Activated CD8-positive, alpha-beta T cell treated with anti-CD3 and anti-CD28 coated beads for 36 hours (primary cell): ENCODE results near the gene OGFOD2. TPM values are rescaled to one million over a fixed set of nuclear protein-coding genes. Genes with fewer than 3 reads are reported as not detected.

Experiments
- ATAC-seq: fragments of 200-7000 bp; cut with Tn5 transposase; one replicate; pipeline ENCODE4 v1.10.0; 2021; ENCODE audit warnings: mild to moderate bottlenecking, moderate library complexity
- CTCF ChIA-PET: fragments of 350-600 bp; sonication (Branson Sonifier 250); formaldehyde crosslinking; loops from one replicate; lab custom pipeline; 2021; ENCODE audit warnings: antibody characterized with exemption; lab: Charles Lee
- POLR2A ChIA-PET: fragments of 350-600 bp; sonication (Branson Sonifier 250); formaldehyde crosslinking; loops from one replicate; lab custom pipeline; 2021; ENCODE audit warnings: antibody characterized with exemption; lab: Charles Lee
- DNase-seq: peaks from one replicate; pipeline ENCODE4 v3.0.0-alpha.2; 2020
- H3K27ac Mint-ChIP-seq: one replicate; pipeline ENCODE4 v1.8.0; 2021; ENCODE audit warnings: mild to moderate bottlenecking, mixed read lengths
- H3K27me3 Mint-ChIP-seq: one replicate; pipeline ENCODE4 v1.8.0; 2021; ENCODE audit warnings: mixed read lengths
- H3K36me3 Mint-ChIP-seq: one replicate; pipeline ENCODE4 v1.8.0; 2021; ENCODE audit warnings: low read depth, mixed read lengths
- H3K4me1 Mint-ChIP-seq: one replicate; pipeline ENCODE4 v1.8.0; 2021; ENCODE audit warnings: low read depth, mixed read lengths
- H3K4me3 Mint-ChIP-seq: one replicate; pipeline ENCODE4 v1.8.0; 2021; ENCODE audit warnings: mild to moderate bottlenecking, moderate library complexity, mixed read lengths
- H3K9me3 Mint-ChIP-seq: one replicate; pipeline ENCODE4 v1.8.0; 2021; ENCODE audit warnings: mixed read lengths
- intact Hi-C: fragments of 100-400 bp; cut with micrococcal nuclease; formaldehyde crosslinking; loops from one replicate; pipeline ENCODE4 v1.10.0; 2022
- total RNA-seq, 2 experiments: library from RNA; stranded (reverse); gene quantifications; one replicate each; pipeline ENCODE4 v1.2.3, GENCODE V29; 2021
- TF ChIP-seq, protein P1 (sequence below): fragments of 200-600 bp; IDR thresholded peaks from one replicate; pipeline ENCODE4 v1.8.0; 2022; ENCODE audit warnings: antibody characterized with exemption, mild to moderate bottlenecking

OGFOD2 gene
- total RNA-seq, 2 experiments from 2014 or later: 27.1 to 31.5 TPM

DNA sequence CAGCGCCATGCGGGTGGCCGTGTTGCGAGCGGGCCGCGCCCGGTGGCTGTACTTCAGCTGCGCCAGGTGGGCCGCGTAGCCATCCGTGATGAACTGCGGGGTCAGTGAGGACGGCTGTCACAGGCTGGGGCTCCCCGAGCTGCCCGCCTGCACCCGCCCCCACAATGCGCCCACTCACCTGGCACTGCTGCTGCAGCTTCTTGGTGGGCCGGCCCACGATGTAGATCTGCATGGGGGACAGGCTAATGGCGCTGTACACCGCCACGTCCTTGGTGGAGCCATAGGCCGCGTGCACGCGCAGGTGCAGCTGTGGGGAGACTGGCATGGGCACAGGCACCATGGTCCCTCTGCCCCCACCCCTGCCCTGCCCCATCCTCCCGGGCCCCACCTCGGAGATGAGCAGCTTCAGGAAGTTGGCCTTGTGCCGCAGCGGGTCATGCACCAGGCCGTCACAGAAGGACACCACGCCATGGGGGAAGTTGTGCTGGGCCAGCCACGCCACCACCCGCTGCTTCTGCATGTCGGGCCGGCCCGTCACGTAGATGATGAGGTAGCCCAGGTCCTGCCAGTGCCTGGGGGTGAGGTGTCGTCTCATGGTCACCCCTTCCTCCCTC, 11.3 kb downstream of the OGFOD2 start:
- POLR2A ChIA-PET: no interaction called here

DNA sequence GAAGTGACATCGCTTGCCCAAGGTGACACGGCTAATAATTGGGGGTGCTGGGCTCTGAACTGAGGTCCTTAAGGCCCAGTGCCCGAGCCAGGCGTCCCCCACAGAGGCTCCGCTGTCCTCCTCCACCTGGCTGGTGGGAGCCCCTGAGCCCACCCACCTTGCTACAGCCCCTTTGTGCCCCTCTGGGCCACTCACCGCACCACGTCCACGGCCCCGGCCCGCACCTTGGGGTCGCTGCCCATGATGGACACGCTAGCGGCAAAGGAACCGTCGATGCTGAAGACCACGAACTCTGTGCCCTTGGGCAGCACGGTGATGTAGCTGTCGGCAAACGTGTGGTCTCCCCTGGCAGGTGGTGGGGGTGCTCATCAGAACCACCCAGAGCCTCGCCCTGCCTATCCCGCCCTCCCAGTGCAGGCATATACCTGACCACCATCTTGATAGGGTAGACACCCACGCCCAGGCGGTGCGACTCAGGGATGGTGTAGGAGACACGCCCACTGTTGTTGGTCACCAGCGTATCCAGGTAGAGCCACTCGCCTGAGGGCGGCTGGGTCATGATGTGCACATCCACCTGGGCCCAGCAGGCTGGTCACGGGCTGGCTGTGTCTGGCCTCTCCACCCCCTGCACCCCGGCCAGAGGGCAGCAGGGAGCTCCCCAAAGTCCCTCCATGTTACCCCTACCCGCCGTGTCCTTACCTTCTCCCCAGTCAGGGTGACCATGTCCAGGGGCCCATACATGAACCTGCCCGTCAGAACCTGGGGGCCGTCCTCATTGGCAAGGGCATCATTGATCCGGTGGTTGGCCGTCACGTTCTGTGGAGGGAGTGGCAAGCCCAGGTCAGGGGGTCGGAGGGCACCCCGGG, 12.3 kb downstream of the OGFOD2 start:
- Mint-ChIP-seq H3K9me3 (no peaks in the 10 kb centered on the region), H3K27ac (no peak overlapping the region), H3K4me3 (no peak overlapping the region), H3K36me3 (peaks cover 10% of the 10 kb centered on the region), H3K4me1 (peaks cover 22% of the 10 kb centered on the region), H3K27me3 (no peaks in the 10 kb centered on the region)
- CTCF ChIA-PET: no interaction called here
- intact Hi-C loops: no loop called here
- ATAC-seq: no peak
- POLR2A ChIA-PET: interaction anchor here (0.7 kb wide), 1 partner anchor 18 kb away, joined by 3 read pairs; no protein-coding TSS in a partner anchor
- DNase-seq: no peak
- TF ChIP-seq, protein P1, sequence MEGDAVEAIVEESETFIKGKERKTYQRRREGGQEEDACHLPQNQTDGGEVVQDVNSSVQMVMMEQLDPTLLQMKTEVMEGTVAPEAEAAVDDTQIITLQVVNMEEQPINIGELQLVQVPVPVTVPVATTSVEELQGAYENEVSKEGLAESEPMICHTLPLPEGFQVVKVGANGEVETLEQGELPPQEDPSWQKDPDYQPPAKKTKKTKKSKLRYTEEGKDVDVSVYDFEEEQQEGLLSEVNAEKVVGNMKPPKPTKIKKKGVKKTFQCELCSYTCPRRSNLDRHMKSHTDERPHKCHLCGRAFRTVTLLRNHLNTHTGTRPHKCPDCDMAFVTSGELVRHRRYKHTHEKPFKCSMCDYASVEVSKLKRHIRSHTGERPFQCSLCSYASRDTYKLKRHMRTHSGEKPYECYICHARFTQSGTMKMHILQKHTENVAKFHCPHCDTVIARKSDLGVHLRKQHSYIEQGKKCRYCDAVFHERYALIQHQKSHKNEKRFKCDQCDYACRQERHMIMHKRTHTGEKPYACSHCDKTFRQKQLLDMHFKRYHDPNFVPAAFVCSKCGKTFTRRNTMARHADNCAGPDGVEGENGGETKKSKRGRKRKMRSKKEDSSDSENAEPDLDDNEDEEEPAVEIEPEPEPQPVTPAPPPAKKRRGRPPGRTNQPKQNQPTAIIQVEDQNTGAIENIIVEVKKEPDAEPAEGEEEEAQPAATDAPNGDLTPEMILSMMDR: no peak

More for the DNA sequence above, 11.3 kb downstream of the OGFOD2 start:
- intact Hi-C loops: no loop called here
- CTCF ChIA-PET: no interaction called here
- Mint-ChIP-seq H3K36me3 (peaks cover 20% of the 10 kb centered on the region), H3K9me3 (no peaks in the 10 kb centered on the region), H3K4me1 (peaks cover 30% of the 10 kb centered on the region), H3K27me3 (no peaks in the 10 kb centered on the region), H3K27ac (no peak overlapping the region), H3K4me3 (no peak overlapping the region)
- TF ChIP-seq, protein P1: no peak
- no peak for ATAC-seq
- no peak for DNase-seq

DNA sequence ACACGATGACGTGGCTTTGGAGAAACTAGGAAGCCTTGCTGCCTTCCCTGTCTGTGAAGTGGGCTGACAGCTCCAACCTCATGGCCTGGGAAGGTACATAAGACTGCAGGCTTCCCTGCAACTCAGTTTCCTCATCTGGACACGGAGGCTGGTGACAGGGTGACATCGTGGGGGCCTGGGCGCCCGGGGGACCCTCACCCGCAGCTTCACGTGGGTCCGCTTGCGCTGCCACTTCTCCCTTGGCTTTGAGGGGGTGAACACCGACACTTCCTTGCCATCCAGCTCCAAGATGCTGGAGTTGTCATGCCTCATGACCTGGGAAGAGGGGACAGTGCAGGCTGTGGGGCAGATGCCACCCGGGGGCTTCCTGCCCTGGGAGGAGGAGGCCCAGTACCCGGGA, 13.0 kb downstream of the OGFOD2 start:
- Mint-ChIP-seq H3K27ac (no peak overlapping the region), H3K9me3 (no peaks in the 10 kb centered on the region), H3K27me3 (no peaks in the 10 kb centered on the region), H3K4me3 (no peak overlapping the region), H3K4me1 (peaks cover 18% of the 10 kb centered on the region), H3K36me3 (peaks cover 9% of the 10 kb centered on the region)
- DNase-seq: no peak
- TF ChIP-seq, protein P1: no peak
- intact Hi-C loops: no loop called here
- ATAC-seq: no peak
- ChIA-PET CTCF (no interaction called here), POLR2A (interaction anchor here (0.7 kb wide), 1 partner anchor 18 kb away, joined by 3 read pairs; no protein-coding TSS in a partner anchor)

DNA sequence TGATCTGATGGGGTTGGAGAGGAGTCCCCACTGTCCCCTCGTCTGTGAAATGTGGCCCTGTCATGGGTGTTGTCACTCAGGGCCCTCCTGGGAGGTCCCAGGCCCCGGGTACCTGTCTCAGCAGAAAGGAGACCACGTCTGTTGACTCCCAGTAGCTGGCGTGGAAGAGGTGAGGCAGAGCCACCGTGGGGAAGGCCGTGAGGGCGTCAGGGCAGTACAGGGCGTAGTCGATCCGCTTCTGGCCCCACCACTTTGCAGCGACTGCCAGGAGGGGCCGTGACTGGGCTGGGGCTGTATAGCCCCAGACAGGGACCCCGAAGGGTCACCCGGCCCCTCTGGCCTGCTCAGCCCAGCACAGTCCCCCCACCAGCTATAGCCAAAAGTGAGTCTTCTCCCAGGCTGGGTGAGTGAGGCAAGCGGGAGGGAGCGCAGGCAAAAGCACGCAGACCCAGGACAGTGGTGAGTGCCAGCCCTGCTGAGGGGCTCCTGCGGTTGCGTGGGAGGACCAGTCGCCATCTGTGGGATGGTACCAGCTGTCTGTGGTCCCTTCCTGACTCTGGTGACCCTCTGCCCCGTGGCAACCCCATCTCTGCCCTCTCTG, 13.7 kb downstream of the OGFOD2 start:
- TF ChIP-seq, protein P1: no peak
- no peaks in the 10 kb centered on the region for H3K9me3 Mint-ChIP-seq
- intact Hi-C loops: no loop called here
- ChIA-PET CTCF (no interaction called here), POLR2A (interaction anchor here (0.6 to 2.4 kb wide), 3 partner anchors 12 to 162 kb away, joined by 3 to 9 read pairs (median 4); partner anchors contain the start of genes OGFOD2 and PITPNM2)
- ATAC-seq (no peak), DNase-seq (no peak)
- peaks cover 9% of the 10 kb centered on the region for H3K36me3 Mint-ChIP-seq
- H3K4me1 Mint-ChIP-seq: peaks cover 18% of the 10 kb centered on the region
- peak overlapping the region; percentile 16 for H3K27ac Mint-ChIP-seq
- H3K4me3 Mint-ChIP-seq: no peak overlapping the region
- no peaks in the 10 kb centered on the region for H3K27me3 Mint-ChIP-seq
